Measurements from ENCODE around the gene CCDC17.

DNA sequence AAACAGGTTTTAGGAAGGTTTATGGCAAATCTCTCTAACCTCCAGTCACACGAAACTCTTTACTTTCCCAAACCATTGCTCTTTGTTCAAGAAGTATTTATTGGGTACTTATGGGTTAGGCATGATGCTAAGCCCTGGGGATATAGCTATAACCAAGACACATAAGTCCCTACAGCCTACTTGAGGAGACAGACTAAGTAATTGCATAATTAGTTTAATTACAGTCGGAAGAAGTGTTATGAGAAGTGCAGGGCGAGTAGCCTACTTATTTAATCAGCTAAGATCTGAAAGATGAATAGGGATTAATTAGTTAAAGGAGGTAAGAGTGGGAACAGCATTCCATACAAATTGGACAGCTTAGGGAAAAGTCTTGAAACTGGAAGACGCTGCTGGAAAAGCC, 53.2 kb downstream of the CCDC17 start:
- TF ChIP-seq, protein P1, sequence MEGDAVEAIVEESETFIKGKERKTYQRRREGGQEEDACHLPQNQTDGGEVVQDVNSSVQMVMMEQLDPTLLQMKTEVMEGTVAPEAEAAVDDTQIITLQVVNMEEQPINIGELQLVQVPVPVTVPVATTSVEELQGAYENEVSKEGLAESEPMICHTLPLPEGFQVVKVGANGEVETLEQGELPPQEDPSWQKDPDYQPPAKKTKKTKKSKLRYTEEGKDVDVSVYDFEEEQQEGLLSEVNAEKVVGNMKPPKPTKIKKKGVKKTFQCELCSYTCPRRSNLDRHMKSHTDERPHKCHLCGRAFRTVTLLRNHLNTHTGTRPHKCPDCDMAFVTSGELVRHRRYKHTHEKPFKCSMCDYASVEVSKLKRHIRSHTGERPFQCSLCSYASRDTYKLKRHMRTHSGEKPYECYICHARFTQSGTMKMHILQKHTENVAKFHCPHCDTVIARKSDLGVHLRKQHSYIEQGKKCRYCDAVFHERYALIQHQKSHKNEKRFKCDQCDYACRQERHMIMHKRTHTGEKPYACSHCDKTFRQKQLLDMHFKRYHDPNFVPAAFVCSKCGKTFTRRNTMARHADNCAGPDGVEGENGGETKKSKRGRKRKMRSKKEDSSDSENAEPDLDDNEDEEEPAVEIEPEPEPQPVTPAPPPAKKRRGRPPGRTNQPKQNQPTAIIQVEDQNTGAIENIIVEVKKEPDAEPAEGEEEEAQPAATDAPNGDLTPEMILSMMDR (IDR thresholded peaks at IDR 0.05): no peak
- no peak for TF ChIP-seq POLR2A (IDR thresholded peaks at IDR 0.05)
